LNCaP clone FGC (cell line): Measurements from ENCODE around the gene MAP3K20.
A peak's percentile ranks its signal among the peaks of the same experiment; 100 is the strongest.

Experiments
- DNase-seq: peaks from one replicate; pipeline ENCODE4 v3.0.0-alpha.2; 2011; ENCODE audit warnings: low read depth
- H3K4me3 ChIP-seq: 2 replicates; pipeline ENCODE4 v1.5.1; 2011; ENCODE audit warnings: mild to moderate bottlenecking, low read depth, low read length, control low read depth
- TF ChIP-seq, protein P1 (sequence below): IDR thresholded peaks from 2 replicates; pipeline ENCODE4 v1.5.1; 2012; ENCODE audit warnings: mild to moderate bottlenecking; ENCODE audit not compliant: control insufficient read depth, insufficient read depth; ENCODE audit errors: extremely low read depth

MAP3K20 gene

DNA sequence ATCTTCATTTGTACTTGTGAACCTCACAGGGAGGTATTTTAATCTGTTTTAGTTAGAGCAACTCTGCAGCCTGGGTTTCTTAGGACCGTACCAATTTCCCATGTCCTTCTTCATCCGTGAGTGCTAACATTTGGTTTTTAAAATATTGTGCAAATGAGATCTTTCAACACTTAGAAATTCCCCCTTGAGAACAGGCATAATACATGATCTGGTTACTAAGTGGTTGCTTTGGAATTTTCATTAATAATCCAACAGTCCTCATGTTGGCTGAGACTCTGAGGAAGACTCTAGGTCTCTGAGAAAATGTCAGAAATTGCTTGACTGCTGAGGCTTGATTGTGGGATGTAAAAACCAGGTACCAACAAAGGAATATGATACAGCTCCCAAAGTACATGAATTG lies 153.4 kb downstream of the MAP3K20 start:
- DNase-seq, result no peak
- no peak overlapping the region for H3K4me3 ChIP-seq
- TF ChIP-seq, protein P1, sequence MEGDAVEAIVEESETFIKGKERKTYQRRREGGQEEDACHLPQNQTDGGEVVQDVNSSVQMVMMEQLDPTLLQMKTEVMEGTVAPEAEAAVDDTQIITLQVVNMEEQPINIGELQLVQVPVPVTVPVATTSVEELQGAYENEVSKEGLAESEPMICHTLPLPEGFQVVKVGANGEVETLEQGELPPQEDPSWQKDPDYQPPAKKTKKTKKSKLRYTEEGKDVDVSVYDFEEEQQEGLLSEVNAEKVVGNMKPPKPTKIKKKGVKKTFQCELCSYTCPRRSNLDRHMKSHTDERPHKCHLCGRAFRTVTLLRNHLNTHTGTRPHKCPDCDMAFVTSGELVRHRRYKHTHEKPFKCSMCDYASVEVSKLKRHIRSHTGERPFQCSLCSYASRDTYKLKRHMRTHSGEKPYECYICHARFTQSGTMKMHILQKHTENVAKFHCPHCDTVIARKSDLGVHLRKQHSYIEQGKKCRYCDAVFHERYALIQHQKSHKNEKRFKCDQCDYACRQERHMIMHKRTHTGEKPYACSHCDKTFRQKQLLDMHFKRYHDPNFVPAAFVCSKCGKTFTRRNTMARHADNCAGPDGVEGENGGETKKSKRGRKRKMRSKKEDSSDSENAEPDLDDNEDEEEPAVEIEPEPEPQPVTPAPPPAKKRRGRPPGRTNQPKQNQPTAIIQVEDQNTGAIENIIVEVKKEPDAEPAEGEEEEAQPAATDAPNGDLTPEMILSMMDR, result no peak

DNA sequence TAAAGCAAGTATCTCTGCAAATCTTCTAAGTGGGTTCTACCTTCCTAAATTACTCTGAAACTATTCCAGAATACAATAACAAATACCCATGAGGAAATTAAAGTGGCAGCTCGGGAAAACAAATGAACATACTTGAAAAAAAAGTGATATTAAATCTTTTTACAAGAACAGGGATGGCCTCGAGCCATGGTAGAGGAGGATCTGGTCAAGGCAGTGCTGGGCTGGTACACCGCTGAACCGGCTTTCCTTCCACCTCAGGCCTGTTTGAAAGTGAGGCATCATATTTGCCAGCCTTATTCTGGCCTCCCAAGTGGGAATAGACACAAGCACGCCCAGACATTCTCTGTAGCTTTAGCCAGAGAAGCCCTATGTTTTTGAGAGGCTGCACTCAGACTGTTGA lies 154.5 kb downstream of the MAP3K20 start:
- DNase-seq, result peak; percentile 72
- no peak overlapping the region for H3K4me3 ChIP-seq
- TF ChIP-seq, protein P1, result no peak

DNA sequence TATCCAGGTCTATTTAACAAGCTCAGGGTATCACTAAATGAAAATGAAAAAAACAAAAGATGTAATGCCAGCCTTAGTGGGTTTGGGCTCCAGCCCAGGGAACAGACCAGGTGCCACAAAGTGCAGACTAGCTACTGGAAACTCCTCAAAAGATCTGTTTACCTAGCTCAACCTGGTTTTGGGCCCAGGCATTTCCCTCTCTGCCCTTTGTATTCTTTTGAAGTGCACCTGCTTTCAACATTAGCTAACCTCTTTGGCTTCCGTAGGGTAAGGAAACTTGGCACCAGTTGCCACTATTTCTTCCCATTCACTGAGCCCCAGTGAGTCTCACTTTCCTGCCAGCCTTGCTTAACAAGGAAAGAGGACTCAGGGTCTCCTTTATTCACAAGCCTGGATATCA lies 155.4 kb downstream of the MAP3K20 start:
- TF ChIP-seq, protein P1, result no peak
- no peak overlapping the region for H3K4me3 ChIP-seq
- DNase-seq, result peak; percentile 84

DNA sequence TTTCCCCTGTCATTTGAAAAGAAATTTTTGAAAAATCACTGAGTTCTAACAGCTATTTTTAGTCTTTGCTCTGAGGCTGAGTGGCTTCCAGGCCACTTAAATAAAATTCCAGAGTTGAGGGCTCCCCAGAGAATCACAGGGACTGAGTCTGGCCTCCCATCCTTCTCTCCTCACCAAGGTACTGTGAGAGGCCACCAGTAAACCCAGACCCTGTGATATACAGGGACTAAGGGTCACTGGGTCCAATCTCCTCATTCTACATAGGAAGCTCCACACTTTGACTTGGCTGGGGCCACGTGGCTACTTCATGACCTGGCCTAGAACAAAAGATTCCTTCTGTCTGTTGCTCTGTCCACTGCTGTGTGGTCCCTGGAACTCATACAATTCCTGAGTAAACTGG lies 155.8 kb downstream of the MAP3K20 start:
- TF ChIP-seq, protein P1, result no peak
- H3K4me3 ChIP-seq, result no peak overlapping the region
- DNase-seq, result no peak

DNA sequence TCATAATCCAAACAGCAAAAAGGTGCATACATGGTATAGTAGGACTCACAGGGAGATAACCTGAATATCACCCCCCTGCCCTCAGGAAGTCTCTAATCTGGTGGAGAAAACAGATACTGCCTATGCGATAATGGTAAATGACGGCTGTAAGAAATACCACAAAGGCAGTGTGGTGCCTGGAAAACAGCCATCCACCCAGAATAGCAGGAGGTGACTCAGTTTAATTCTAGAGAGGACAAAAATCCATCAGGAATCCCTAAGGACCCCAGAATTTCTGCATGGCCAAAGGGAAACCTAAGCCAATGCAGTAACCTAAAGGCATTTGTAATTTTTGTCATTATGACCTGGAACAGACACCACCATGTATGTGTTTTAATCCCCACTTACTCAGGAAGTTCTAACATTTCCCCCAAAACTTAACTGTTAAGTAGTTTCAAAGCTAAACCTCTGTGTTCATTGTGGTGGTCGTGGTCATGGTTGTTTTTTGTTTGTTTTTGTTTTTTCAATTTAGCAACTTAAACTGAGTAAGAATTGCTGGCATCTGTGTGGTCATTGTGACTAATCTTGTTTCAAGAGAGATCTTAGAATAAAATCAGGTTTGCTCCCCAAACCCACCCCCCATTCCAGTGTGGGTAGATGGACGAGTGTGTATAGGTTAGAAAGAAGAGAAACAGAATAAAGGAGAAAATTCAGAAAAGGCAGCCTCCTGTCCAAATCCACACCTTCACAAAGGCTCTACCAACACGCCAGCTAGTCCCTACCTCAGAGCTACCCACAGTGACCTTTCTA lies 157.5 kb downstream of the MAP3K20 start:
- TF ChIP-seq, protein P1, result no peak
- no peak for DNase-seq
- H3K4me3 ChIP-seq, result no peak overlapping the region

DNA sequence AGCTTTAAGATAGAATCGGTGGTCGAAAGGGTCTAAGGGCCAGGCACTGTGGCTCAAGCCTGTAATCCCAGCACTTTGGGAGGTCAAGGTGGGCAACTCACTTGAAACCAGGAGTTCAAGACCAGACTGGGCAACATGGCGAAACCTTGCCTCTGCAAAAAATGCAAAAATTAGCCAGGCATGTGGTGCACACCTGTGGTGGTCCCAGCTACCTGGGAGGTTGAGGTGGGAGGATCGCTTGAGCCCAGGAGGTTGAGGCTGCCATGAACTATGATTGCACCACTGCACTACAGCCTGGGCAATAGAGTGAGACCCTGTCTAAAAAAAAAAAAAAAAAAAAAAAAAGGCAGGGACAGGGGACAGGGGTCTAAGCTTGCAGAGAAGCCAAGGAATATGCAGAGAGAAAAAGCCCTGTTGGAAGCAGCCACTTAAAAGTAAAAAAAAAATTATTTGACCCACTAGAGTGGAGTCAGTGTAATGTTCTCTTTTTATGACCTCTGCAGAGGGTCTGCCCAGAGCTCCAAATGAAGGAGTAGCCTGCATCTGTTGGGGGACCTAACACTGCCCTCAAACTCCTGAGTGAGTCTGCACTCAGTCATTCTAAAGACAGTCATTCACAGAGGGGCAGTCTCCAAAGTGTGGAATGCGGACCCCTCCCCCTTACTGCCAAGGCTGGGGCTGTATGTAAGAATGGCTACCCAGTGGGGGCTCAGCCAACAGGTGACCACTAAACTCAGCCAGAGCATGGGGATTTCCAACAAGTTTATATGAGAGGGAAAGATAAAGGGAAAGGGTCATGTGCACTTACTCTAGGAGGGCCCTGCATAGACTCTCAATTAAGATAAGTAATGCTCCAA lies 160.5 kb downstream of the MAP3K20 start:
- DNase-seq, result no peak
- TF ChIP-seq, protein P1, result no peak
- no peak overlapping the region for H3K4me3 ChIP-seq
